Hematopoietic multipotent progenitor cell (in vitro differentiated cells): ENCODE data around the gene DNAAF9. TPM values are rescaled to one million over a fixed set of nuclear protein-coding genes. Genes with fewer than 3 reads are reported as not detected.
"Not testable (repeated sequence)": the region's sequence is repeated elsewhere in the genome, so short reads cannot be mapped to it uniquely, and the experiment has no call there.

ENCODE experiments used
- DNase-seq, 3 donors: peaks; one replicate each; pipeline ENCODE4 v3.0.0-alpha.2; 2011 to 2015; ENCODE audit warnings: low read depth in 2 of 3, low spot score in 2 of 3
- total RNA-seq: library from RNA; depleted of rRNA; stranded (reverse); fragments of >200 nt; gene quantifications from one replicate; pipeline ENCODE4 v1.2.3, GENCODE V29; 2012

Gene DNAAF9
- 9.7 TPM for total RNA-seq

DNA sequence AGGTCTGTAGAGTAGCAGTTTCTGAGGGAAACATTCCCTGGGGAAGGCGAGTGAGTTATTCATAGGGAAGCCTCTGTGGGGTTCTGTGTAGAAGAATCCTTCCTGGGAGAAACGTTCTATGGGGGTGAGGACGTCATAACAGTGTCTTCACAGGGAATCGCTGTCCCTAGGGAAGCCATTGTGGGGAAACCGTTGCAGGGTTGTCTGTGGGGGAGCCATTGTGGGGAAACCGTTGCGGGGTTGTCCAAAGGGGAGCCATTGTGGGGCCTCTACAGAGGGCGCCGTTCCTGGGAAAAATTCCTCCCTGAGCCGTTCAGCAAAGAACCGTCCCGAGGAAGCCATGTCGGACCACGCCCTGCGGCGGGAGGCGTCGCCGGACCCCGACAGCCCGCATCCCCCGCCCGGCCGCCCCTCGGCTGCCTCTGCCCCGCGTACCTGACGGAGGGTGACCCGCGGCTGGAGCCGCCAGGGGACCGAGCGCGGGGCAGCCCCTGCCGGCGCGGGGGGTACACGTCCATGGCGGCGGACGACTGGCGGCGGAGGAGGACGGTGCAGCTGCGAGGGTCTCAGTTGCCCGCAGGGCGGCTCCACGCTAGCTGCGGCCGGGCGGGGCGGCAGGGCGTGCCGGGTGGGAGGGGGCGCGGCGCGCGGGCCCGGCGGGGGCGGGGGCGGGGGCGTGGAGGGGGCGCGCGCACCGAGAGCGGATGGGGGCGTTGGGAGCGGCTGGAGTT is at the start of gene DNAAF9:
TSS of gene DNAAF9 (minus strand) at position 630 of the 731 bp plus-strand sequence. CDS start at position 518, 112 bp downstream.
- peak in 1 of 3 donors; percentile 87 for DNase-seq

DNA sequence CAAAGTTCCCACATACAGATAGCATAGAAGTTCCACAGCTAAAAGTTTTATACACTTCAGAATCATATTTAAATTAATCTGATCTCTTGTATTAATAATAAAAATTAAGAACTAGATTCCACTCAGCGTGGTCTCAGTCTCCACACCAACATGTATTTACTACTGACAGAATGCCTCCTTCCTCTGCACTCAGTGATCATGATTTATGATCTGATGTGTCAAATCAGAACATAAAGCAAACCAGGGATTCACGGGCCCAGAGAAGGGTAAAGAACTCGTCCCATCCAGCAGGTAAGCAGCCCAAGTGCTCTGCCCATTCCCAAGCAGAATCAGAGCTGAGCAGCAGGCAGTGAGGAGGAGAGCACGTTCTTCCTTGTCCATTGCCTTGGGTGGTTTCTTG is 49.2 kb upstream of the DNAAF9 start:
- no peak for DNase-seq

DNA sequence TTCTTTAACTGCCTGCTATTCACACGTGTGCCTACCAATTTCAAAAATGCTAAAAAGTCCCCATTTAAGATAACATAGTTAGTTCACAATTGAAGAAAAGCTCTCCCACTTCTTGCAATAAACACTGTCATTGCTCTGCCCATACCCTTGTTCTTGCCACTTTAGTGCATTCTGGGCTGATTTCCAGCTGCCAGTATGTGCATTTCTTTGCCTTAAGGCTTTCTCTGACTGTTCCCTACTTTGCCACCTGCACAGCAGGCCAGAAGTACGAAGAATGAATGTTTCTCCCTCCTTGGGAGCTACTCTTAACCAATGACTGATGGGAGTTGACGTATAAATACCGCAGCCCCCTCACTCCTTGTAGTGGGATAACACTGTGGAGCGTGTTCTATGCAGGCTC is 47.4 kb upstream of the DNAAF9 start:
- DNase-seq = no peak

DNA sequence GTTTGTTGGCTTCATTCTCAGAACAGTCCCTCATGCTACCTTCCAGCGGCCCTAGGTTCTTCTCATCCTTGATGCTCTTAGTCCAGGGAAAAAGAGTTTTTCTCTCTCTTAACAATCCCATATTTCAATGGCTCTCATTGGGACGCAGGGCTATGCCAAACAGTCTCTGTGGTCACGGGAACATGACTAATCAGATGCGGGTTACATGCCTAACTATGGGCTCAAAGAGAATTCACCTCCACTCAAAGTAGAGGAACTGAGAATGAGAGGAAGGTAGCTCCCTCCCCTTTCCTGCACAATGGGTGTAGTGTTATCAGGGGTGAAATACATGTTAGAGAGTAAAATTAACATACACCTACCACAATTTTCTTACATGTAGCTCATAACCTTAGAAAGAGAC is 45.2 kb upstream of the DNAAF9 start:
- no peak for DNase-seq

DNA sequence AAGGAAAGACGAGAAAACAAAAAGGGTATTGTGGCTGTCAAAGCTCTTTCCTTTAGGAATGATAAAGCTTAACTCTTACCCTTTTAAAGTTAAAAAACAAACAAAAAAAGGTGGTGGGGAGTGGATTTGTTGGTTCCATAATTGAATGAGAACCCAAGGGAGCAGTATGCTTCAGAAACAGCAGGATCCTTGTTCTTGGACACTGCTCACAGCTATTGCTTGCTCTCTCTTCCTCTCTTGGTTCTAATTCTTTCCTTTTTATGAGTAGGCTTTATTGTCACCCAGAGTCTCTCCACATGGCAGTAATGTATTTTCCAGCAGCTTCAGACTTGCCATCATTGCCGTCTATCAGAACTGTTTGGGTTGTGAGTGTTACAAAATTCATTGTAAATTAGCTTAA is 44.7 kb upstream of the DNAAF9 start:
- DNase-seq = no peak

DNA sequence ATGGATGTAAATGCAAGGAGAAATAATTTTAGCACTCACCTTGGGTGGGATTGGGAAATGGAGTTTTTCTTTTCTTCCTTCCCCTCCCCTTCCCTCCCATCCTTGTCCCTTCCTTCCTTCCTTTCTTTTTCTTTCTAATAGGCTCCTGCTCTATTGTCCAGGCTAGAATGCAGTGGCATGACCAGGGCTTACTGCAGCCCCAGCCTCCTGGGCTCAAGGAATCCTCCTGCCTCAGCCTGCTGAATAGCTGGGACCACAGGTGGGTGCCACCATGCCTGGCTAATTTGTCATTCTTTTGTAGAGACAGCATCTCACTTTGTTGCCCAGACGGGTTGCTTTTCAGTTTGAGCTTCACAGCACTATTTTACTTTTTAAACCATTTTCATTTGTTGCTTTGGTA is 41.9 kb upstream of the DNAAF9 start:
- no peak for DNase-seq

DNA sequence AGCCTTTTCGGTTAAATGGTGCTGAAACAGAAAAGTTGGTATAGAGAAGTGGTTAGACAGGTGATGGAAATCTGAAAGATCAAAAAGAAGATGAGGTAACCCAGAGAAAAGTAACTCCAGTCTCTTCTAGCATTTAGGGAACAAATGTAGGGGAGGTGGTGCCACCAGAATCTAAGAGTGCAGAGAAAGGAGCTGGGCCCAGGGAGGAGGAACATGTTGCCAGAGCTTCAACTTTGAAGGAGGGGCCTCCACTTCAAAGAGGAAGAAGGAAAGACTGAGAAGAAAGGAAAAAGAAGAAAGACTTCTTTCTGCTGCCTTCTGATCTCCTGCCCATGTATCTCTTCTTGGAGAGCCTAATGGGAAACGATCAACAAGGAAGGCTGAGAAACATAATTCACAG is 39.9 kb upstream of the DNAAF9 start:
- no peak for DNase-seq

DNA sequence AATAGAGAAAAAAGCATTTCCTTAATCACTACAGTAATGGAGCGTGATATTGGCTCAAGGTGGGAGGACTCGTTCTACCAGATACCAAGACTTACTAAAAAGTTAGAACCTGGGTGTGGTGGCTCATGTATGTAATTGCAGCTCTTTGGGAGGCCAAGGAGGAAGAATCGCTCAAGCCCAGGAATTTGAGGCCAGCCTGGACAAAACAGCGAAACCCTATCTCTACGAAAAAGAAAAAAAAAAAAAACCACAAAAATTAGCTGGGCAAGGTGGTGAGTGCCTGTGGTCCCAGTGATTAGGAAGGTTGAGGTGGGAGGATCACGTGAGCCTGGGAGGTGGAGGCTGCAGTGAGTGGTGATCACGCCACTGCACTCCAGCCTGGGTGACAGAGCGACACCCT is 39.3 kb upstream of the DNAAF9 start:
- no peak for DNase-seq

DNA sequence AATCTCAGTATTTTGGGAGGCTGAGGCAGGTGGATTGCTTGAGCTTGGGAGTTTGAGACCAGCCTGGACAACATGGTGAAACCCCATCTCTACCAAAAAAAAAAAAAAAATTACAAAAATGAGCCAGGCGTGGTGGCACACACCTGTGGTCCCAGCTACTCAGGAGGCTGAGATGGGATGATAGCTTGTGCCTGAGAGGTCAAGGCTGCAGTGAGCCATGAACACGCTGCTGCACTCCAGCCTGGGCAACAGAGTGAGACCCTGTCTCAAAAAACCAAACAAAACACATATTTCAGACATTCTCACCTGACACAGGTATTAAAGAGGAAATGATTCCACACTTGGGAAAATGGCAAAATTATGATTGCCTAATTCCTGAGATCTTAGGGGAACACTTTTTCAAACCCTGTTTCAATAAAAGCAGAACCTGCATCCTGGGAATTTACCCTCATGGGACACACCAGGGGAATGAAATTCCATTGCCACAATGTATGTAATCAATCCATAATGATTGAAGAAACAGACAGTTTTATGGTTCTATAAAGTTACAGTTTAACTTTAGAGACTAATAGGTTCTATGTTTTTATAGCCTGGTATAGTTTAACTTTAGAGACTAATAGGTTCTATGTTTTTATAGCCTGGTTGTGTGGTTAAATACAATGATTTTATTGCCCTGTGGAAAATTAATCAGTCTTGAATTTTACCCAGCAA is 29.6 kb upstream of the DNAAF9 start:
- DNase-seq = no peak

DNA sequence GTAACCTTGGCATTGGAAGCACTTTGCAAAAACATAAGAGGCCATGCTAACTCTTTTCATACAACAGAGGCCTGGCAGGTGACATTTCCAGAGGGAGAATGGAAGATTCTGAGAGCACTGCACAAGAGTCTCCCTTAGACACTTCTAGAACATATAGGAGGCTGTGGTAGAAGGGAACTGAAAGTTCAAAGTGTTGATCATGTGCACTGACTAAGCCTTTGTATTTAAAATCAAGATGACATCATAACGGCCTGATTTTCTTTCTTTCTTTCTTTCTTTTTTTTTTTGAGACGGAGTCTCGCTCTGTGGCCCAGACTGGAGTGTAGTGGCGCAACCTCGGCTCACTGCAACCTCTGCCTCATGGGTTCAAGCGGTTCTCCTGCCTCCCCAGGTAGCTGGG is 26.8 kb upstream of the DNAAF9 start:
- DNase-seq = no peak

DNA sequence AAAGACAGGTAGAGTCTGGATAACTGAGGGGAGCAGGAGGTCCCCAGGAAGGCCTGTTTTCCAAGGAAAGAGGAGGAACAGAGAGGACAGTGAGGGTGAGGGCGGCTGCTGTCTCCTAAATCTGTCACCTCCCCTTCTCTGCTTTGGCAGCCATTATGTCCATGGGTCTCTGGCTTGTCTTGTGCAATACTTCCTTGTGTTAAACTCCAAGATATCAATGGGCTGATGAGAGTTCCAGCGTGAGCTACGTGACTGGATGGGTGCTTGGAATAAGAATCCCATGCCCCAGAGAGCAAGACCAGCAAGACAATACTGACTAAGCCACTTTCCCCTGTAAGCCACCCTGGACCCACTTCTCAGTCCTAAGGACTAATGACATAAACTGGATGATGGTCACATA is 26.3 kb upstream of the DNAAF9 start:
- no peak for DNase-seq

DNA sequence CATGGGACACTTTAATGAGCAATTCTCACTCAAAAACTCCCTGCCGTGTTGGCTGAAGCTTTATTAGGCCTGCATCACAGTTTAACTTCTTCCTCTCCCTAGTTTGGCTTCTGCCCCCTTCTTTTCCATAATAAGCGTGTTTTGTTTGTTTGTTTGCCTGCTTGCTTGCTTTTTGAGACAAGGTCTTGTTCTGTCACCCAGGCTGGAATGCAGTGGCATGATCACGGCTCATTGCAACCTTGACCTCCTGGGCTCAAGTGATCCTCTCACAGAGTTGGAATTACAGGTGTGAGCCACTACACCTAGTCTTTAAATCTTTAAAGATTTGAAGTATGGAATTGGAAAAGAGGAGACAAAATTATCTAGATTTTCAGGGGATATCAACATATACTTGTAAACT is 25.4 kb upstream of the DNAAF9 start:
- DNase-seq = no peak

DNA sequence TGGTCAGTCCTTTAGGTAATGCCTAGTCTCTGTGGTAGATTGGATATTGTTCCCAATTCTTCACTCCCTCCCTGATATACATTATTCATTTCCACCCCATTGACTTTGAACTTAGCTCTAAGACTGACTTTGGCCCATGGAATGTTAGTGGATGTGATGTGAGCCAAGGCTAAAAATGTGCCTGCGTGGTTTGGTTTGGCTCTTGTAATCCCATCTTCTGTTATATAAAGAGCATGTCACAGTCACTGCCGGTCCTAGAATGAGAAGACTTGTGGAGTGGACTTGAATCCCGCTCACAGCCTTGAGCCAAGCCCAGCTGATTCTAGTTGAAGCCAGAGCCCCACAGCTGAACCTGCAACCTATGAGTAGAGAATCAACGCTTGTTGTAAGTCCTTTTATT is 23.6 kb upstream of the DNAAF9 start:
- no peak for DNase-seq

DNA sequence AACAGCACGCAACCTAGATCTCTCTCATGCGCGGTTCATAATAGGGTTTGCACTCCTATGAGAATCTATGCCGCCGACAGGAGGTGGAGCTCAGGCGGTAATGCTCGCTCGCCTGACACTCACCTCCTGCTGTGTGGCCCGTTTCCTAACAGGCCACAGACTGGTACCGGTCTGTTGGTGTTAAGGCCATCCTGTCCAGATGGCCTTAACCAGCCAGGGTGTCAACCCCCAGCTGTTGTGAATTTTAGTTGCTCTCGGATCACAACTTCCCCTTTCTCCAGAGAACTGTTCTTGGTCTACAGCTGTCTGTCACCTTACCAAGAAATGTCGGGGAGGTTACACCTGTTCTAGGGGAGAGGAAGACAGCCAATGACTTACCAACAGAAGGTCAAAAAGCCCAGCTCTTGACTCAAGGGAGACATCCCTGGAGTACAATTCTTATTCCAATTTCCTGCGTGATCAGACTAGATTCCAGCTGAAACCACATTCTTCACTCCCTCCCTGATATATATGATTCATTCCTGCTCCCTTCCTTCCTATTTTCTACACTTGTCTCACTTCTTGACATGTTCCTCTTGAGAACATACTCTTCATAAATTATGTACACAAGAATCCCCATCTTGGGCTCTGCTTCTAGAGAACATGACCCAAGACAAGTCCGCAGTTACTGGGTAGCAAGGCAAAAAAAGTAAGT is 23.1 kb upstream of the DNAAF9 start:
- peak in 2 of 3 donors; percentile 65 to 92 for DNase-seq

DNA sequence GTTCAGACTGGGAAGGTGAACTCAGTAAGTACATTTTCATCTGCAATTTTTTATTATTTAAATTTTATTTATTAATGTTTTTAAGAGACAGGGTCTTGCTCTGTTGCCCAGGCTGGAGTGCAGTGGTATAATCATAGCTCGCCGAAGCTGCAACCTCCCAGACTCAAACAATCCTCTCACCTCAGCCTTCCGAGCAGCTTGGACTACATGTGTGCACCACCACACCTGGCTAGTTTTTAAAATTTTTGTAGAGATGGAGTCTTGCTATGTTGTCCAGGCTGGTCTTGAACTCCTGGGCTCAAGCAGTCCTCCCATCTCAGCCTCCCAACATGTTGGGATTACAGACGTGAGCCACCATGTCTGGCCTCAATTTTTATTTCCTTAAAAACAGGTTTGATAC is 19.3 kb upstream of the DNAAF9 start:
- DNase-seq = not testable (repeated sequence)

DNA sequence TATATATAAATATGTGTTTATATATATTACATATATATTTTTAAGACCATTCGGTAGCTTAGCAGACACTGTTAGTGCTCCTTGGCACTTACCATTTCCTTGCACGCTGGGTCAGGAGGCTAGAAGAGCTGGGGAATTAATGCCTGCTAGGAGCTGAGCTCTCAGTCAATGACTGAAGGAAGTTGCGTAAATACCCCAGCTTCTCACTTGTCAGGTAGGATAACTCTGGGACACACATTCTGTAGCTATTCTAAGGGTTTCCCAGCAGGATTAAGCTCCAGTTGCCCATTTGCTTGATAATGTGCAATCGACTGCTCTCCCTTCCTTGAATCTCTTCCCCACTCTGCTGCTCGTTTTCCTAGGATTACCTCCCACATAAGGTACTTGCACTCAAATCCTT is 15.7 kb upstream of the DNAAF9 start:
- DNase-seq = no peak

DNA sequence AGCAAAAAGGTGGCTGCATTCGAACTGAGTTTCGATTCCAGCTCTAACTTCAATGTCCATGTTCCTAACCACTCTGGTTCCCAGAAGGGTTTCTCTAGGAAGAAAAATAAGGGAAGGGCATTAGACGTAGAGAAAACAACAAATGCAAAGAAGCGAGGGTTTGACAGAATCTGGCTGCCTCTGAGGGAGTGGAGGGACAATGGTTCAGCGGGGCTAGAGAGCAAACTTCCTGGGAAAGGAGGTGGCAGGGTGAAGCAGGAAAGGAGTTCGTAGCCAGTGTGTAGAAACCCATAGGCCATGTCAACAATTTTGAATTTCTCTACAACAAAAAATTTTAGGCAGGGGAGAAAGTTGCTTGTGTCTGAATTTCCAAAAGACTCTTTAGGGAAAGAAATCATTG is 14.5 kb upstream of the DNAAF9 start:
- DNase-seq = no peak

DNA sequence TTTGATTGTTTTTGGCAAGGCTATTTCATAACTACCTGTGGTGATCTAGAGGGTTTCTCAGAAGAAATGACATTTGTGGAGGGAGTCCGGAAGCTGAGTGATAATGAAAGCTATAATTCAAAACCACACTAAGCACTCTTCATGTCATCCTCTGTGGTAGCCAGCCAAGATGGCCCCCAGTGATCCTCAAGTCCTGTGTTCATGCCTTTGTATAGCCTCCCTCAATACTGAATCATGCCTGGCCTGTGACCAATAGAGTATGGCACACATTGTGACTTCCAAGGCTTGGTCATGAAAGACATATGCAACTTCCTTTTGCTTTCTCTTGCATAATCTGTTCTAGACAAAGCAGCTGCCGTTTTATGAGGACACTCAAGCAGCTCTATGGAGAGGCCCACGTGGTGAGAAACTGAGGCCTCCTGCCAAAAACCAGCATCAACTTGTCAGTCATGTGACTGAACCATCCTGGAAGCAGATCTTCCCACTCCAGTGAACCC is 12.8 kb upstream of the DNAAF9 start:
- DNase-seq = peak in 2 of 3 donors; percentile 8 to 27

DNA sequence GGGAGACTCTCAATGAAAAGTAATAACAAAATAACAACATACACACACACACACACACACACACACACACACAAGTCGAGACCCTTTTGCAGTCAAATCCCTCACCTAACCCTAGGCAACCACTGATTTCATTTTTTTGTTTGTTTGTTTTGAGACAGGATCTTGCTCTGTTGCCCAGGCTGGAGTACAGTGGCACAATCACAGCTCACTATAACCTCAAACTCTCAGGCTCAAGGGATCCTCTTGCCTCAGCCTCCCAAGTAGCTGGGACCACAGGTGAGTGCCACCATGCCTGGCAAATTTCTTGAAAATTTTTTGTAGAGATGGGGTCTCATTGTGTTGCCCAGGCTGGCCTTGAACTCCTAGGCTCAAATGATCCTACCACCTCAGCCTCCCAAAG is 10.7 kb upstream of the DNAAF9 start:
- DNase-seq = not testable (repeated sequence)

DNA sequence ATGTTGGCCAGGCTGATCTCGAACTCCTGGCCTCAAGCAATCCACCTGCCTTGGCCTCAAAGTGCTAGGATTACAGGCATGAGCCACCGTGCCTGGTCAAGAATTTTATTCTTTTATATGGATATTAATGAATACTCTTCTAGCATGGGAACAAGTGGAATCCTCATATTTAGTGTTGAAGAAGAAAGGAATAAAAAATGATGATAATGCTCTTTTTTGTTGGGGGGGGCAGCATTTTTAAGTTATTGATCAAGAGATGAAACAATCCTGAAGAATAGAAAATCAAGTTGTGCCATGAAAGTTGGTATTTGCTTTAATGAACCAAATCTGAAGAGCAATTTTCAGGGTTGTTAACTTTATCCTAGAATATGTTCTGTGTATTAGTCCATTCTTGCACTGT is 6.7 kb upstream of the DNAAF9 start:
- DNase-seq = no peak

DNA sequence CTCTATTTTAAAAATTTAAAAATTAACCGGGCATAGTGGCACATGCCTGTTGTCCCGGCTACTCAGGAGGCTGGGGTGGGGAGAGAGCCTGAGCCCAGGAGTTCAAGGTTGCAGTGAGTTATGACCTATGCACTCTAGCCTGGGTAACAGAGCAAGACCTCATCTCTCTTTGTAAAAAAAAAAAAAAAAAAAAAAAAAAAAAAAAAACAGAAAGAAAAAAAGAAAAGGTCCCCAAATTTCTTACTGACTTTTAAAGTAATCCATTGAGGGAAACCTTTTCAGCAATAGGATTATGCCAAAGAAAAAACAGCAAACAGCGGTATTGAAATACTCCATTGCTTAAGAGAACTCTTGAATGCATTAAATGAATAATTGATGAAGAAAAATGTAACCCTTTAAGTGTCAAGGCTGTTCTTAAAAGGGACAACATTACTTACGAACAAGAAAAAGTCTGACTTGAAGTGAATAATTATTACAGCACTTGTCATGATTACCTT is 6.0 kb upstream of the DNAAF9 start:
- DNase-seq = no peak
